IPS-18a (cell line): ENCODE results near the gene SPSB1.

Source experiments
- H3K27ac ChIP-seq: one replicate; pipeline ENCODE4 v1.5.1; 2013; ENCODE audit warnings: low read length
- H3K27me3 ChIP-seq: one replicate; pipeline ENCODE4 v1.6.1; 2013; ENCODE audit warnings: mild to moderate bottlenecking, low read length; ENCODE audit not compliant: control insufficient read depth, insufficient read depth
- H3K36me3 ChIP-seq: one replicate; pipeline ENCODE4 v1.6.1; 2013; ENCODE audit warnings: low read depth, low read length; ENCODE audit not compliant: control insufficient read depth
- H3K4me1 ChIP-seq: one replicate; pipeline ENCODE4 v1.6.1; 2013; ENCODE audit warnings: low read depth, low read length; ENCODE audit not compliant: control insufficient read depth
- H3K4me3 ChIP-seq: one replicate; pipeline ENCODE4 v1.5.1; 2013; ENCODE audit warnings: low read length
- H3K9ac ChIP-seq: one replicate; pipeline ENCODE4 v1.6.1; 2013; ENCODE audit warnings: mild to moderate bottlenecking, low read length, moderate library complexity
- H3K9me3 ChIP-seq: one replicate; pipeline ENCODE4 v1.6.1; 2013; ENCODE audit warnings: low read depth, low read length; ENCODE audit not compliant: control insufficient read depth

The SPSB1 gene

GRCh38 chr1:9317591-9318417 is 25.1 kb downstream of the SPSB1 start:
- H3K4me1 ChIP-seq, result peaks cover 29% of the 10 kb centered on the region
- no peak overlapping the region for H3K27ac ChIP-seq
- no peak overlapping the region for H3K9ac ChIP-seq
- no peaks in the 10 kb centered on the region for H3K36me3 ChIP-seq
- no peak overlapping the region for H3K4me3 ChIP-seq
- peaks cover 15% of the 10 kb centered on the region for H3K27me3 ChIP-seq
- H3K9me3 ChIP-seq, result no peaks in the 10 kb centered on the region

- H3K27ac ChIP-seq, result no peak overlapping the region
Observed at GRCh38 chr1:9319208-9319788, 26.6 kb downstream of the SPSB1 start.

GRCh38 chr1:9319789-9320519 is 27.3 kb downstream of the SPSB1 start:
- Histone ChIP-seq H3K27ac (no peak overlapping the region), H3K36me3 (no peaks in the 10 kb centered on the region), H3K27me3 (peaks cover 15% of the 10 kb centered on the region), H3K9me3 (no peaks in the 10 kb centered on the region), H3K4me3 (no peak overlapping the region), H3K9ac (no peak overlapping the region), H3K4me1 (peaks cover 29% of the 10 kb centered on the region)

More at GRCh38 chr1:9319208-9319788, 26.6 kb downstream of the SPSB1 start:
- peaks cover 29% of the 10 kb centered on the region for H3K4me1 ChIP-seq
- H3K9me3 ChIP-seq, result no peaks in the 10 kb centered on the region
- no peak overlapping the region for H3K9ac ChIP-seq
- no peak overlapping the region for H3K4me3 ChIP-seq
- no peaks in the 10 kb centered on the region for H3K36me3 ChIP-seq
- peaks cover 15% of the 10 kb centered on the region for H3K27me3 ChIP-seq

GRCh38 chr1:9320520-9321479 is 28.1 kb downstream of the SPSB1 start:
- Histone ChIP-seq H3K4me1 (peaks cover 29% of the 10 kb centered on the region), H3K4me3 (no peak overlapping the region), H3K9ac (peak overlapping the region; percentile 25), H3K27ac (no peak overlapping the region), H3K27me3 (peaks cover 15% of the 10 kb centered on the region), H3K36me3 (no peaks in the 10 kb centered on the region), H3K9me3 (no peaks in the 10 kb centered on the region)

GRCh38 chr1:9321480-9321849 is 28.8 kb downstream of the SPSB1 start:
- peaks cover 15% of the 10 kb centered on the region for H3K27me3 ChIP-seq
- no peak overlapping the region for H3K4me3 ChIP-seq
- no peaks in the 10 kb centered on the region for H3K36me3 ChIP-seq
- no peaks in the 10 kb centered on the region for H3K9me3 ChIP-seq
- no peak overlapping the region for H3K27ac ChIP-seq
- H3K4me1 ChIP-seq, result peaks cover 29% of the 10 kb centered on the region
- no peak overlapping the region for H3K9ac ChIP-seq

- Histone ChIP-seq H3K9me3 (no peaks in the 10 kb centered on the region), H3K4me1 (peaks cover 29% of the 10 kb centered on the region), H3K4me3 (no peak overlapping the region), H3K36me3 (no peaks in the 10 kb centered on the region), H3K27me3 (peaks cover 15% of the 10 kb centered on the region), H3K27ac (no peak overlapping the region), H3K9ac (no peak overlapping the region)
Observed at GRCh38 chr1:9321986-9322660, 29.4 kb downstream of the SPSB1 start.

GRCh38 chr1:9322661-9323244 is 30.1 kb downstream of the SPSB1 start:
- Histone ChIP-seq H3K4me1 (peaks cover 29% of the 10 kb centered on the region), H3K27me3 (peaks cover 15% of the 10 kb centered on the region), H3K4me3 (no peak overlapping the region), H3K36me3 (no peaks in the 10 kb centered on the region), H3K9ac (no peak overlapping the region), H3K27ac (no peak overlapping the region), H3K9me3 (no peaks in the 10 kb centered on the region)

GRCh38 chr1:9324246-9325096 is 31.8 kb downstream of the SPSB1 start:
- Histone ChIP-seq H3K4me1 (peaks cover 26% of the 10 kb centered on the region), H3K9me3 (no peaks in the 10 kb centered on the region), H3K9ac (no peak overlapping the region), H3K4me3 (no peak overlapping the region), H3K27ac (no peak overlapping the region), H3K36me3 (no peaks in the 10 kb centered on the region), H3K27me3 (peaks cover 15% of the 10 kb centered on the region)

GRCh38 chr1:9326596-9326995 is 33.9 kb downstream of the SPSB1 start:
- no peak overlapping the region for H3K9ac ChIP-seq
- no peaks in the 10 kb centered on the region for H3K27me3 ChIP-seq
- H3K4me3 ChIP-seq, result no peak overlapping the region
- peaks cover 4% of the 10 kb centered on the region for H3K4me1 ChIP-seq
- H3K36me3 ChIP-seq, result no peaks in the 10 kb centered on the region
- no peaks in the 10 kb centered on the region for H3K9me3 ChIP-seq
- H3K27ac ChIP-seq, result no peak overlapping the region

- Histone ChIP-seq H3K27ac (no peak overlapping the region), H3K4me1 (no peaks in the 10 kb centered on the region), H3K4me3 (no peak overlapping the region), H3K9ac (no peak overlapping the region), H3K36me3 (no peaks in the 10 kb centered on the region), H3K27me3 (no peaks in the 10 kb centered on the region), H3K9me3 (no peaks in the 10 kb centered on the region)
Observed at GRCh38 chr1:9328201-9328600, 35.5 kb downstream of the SPSB1 start.
